G401.6 (cell line): ENCODE data around the gene SDCCAG8.
A peak's percentile ranks its signal among the peaks of the same experiment; 100 is the strongest.

ENCODE experiments used
- FAIRE-seq: peaks from 2 replicates; lab custom pipeline; 2012; peaks lifted over from hg19 to GRCh38; lab: Jason Lieb, UNC

The SDCCAG8 gene

GRCh38 chr1:243286409-243287122, 30.7 kb downstream of the SDCCAG8 start:
- FAIRE-seq: no peak

DNA sequence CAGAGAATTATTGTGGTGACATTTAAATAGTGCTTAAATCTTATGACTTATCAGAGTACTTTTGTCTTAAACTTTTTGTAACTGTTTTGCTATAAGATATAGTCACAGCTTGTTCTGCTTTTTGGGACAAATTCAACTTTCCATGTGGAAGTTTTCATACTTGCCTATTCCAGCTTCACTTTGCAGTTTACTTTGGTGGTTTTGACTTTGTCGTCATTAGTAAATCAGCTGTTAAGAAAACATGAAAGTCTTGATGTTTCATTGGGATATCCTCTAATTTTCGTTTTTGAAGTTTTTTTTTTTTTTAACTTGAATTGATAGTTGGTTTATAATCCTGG, 31.3 kb downstream of the SDCCAG8 start:
- FAIRE-seq: no peak

DNA sequence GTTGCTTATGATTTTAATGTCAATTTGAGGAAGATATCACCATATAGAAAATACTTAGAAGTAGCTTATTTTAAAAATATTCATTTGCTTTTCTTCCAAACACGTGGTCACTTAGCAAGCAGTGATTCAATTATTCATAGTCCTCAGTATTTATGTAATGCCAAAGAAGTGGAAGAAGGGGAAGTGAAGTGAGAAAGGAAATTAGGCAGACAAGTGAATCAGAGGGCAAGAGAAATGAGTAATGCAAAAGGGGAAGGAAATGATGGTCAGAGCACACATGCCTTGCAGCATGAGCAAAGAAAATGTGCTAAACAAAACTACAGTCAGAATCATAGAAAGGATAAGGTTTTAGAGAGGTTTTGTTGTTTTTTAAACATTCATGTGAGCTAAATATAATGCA, 31.8 kb downstream of the SDCCAG8 start:
- FAIRE-seq: no peak

DNA sequence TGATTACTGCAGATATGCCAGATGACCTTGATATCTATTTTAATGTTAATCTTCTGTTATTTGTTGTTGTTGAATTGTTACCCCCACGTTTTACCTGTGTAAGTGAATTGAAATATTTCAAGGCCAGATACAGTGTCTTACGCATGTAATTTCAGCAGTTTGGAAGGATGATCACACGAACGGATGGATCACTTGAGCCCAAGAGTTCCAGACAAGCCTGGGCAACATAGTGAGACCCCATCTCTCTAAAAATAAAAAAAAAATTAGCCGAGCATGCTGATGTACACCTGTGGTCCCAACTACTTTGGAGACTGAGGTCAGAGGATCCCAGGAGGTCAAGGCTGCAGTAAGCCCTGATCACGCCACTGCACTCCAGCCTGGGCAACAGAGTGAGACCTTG, 32.2 kb downstream of the SDCCAG8 start:
- no peak for FAIRE-seq

DNA sequence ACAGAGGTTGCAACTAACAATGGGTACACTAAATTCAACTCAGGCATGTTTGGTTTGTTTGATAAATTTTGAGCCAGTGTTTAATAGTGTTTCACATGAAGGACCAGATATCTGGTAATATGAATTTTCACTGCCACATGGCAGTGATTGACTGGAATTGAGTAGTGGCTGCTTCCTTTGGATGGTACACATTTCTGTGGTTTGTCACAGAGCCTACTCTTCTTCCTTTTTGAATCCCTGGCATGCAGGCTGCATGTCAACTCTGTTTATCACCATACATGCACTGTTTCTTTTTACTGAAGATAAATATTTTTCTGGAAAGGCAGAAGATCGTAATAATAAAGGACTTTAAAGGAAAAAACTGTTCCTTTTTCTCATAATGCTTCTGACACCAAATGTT, 35.5 kb downstream of the SDCCAG8 start:
- FAIRE-seq: no peak

GRCh38 chr1:243292117-243292516, 36.3 kb downstream of the SDCCAG8 start:
- FAIRE-seq: no peak

DNA sequence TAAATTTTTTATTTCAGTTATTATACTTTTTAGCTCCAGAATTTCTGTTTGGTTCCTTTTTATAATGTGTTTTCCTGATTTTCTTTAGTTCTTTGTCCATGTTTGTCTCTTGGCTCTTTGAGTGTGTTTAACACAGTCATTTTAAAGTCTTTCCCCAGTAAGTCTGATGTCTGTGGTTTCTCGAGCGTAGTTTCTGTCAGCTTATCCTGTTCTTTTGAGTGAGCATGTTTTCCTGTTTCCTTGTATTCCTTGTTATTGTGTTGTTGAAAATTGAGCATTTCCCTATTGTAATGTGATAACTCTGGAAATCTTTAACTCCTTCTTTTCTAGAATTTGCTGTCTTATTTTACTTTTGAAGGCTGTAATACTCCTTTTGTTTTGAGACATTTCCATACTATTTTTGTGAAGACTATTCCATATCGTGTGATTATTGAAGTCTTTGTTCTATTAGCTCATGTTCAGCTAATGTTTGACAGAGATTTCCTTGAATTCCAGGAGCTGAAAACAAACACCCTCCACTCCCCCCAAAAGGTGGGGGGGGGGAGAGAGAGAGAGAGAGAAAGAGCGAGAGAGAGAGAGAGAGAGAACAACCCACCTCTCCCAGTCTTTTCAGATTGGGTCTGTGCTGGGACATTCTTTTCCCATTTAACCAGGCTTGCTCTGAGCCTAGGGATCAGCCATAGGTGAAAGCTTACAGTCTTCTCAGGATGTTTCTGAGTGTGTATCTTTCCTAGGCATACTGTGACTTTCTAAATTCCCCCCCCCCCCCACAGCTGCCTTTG, 38.3 kb downstream of the SDCCAG8 start:
- FAIRE-seq: no peak

- no peak for FAIRE-seq
Observed at GRCh38 chr1:243294723-243295121, 38.9 kb downstream of the SDCCAG8 start.

DNA sequence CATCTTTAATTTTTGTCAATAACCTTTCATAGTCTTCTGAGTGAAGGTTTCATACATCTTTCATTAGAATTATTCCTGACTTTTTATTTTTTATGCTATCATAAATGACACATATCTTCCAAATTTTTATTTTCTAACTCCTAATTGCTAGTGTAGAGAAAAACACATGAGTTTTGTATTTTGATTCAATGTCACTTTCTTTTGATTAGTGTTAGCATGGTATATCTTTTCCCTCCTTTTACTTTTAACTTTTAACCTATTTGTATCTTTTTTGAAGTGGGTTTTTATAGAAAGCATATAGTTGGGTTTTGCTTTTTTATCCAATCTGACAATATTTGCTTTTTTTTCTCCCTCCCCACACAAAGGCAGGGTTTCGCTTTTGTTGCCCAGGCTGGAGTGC, 43.2 kb downstream of the SDCCAG8 start:
- peak; percentile 44 for FAIRE-seq

DNA sequence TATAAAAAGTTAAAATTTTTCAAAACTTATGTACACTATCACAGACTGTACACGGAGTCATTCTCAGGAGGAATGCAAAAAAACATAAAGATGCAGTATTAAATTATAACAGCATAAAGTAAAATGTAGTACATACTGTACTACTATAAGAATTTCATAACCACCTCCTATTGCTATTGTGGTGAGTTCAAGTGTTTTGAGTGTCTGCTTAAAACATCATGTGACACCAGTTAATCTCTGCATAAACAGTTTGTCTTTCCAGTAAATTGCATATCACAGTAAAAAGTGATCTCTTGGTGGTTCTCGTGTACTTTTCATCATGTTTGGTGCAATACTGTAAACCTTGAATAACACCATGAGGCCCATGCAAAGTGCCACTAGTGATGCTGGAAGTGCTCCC, 45.2 kb downstream of the SDCCAG8 start:
- FAIRE-seq: no peak

- FAIRE-seq: no peak
Observed at GRCh38 chr1:243311809-243312208, 56.0 kb downstream of the SDCCAG8 start.

DNA sequence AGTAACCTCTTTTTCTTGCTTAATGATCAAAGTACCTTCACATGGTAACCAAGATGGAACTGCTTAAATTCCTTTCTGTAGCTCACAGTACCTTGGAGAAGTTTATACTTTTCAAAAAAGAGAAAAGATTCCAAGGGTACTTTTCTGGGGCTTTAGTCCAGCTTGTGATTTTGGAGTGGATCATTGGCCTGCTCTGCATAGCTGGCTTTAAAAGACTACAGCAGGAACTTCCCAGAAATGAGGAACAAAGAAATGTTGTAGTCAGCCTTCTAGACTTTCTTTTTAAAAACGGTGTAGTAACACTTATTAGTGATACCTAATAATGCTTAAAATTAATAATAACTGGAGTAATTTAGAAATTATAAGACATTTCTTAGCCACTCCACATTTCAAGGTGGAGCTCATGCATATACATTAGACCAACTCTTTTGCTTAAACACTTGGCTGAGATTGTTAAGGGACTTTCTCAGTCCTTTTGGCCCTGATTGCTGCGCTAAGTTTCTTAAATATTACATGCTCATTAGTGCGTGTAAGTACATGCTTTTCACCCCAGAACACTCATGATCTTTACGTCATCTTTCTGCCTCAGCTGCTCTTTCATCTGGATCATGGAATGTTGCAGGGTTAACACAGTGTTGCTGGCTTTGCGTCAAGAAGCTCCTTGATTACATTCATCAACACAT, 57.3 kb downstream of the SDCCAG8 start:
- FAIRE-seq: no peak

- FAIRE-seq: no peak
Observed at GRCh38 chr1:243313635-243314536, 58.0 kb downstream of the SDCCAG8 start.

DNA sequence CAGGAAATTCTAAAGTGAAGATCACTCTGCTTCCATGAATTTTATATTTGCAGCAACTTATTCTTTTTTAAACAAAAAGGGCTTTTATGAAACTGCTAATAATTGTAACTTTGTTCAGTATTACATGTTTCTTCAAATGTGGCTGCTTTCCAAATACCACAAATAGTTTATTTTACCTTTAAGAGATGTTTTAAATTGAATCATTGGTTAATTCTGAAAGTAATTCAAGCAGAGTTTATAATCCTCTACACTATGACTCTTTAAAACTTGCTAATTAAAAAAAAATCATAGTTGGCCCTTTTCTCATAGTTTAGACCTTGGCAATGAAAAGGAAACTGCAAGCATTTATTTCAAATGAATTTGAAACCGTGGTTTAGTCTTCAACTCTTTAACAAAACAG, 59.6 kb downstream of the SDCCAG8 start:
- FAIRE-seq: no peak

- FAIRE-seq: no peak
Observed at GRCh38 chr1:243315893-243316292, 60.1 kb downstream of the SDCCAG8 start.

GRCh38 chr1:243316366-243316989, 60.6 kb downstream of the SDCCAG8 start:
- FAIRE-seq: no peak

DNA sequence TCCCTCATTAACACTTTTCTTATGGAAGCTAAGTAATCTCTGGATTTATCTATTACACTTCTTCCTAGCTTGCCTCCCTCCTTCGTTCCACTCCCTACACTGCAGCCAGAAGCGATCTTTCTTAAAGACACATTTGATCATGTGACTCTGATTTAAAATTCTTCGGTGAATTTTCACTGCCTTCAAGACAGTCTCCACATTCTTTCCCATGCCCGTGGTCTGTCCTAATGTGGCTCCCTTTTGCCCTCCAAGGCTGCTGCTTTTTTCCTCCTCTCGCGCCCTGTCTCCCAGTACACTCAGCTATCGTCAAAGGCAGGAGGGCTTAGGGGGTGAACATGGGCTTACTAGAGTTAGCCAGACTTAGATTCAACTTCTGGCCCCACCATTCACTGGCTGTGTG, 64.4 kb downstream of the SDCCAG8 start:
- no peak for FAIRE-seq

- FAIRE-seq: no peak
Observed at GRCh38 chr1:243322326-243322725, 66.5 kb downstream of the SDCCAG8 start.

GRCh38 chr1:243323491-243323890, 67.7 kb downstream of the SDCCAG8 start:
- FAIRE-seq: no peak

GRCh38 chr1:243325305-243325890, 69.6 kb downstream of the SDCCAG8 start:
- FAIRE-seq: peak; percentile 97

- no peak for FAIRE-seq
Observed at GRCh38 chr1:243332440-243332839, 76.6 kb downstream of the SDCCAG8 start.

- FAIRE-seq: no peak
Observed at GRCh38 chr1:243335292-243335691, 79.5 kb downstream of the SDCCAG8 start.
